ENCODE results near the gene NIBAN1.
"Not testable (repeated sequence)": the region's sequence is repeated elsewhere in the genome, so short reads cannot be mapped to it uniquely, and the experiment has no call there.

NIBAN1 gene

GRCh38 chr1:184974056-184974836 lies at the start of gene NIBAN1:
TSS of gene NIBAN1 (minus strand) at chr1:184974508. CDS start at chr1:184974356, 152 bp downstream.
- Histone ChIP-seq H3K79me2 (ENCODE audit: control insufficient read depth, insufficient read depth, low read length, unreplicated experiment) (no peaks in the 10 kb centered on the region), H2AFZ (ENCODE audit: low read length, unreplicated experiment) (peak within 1 kb of the TSS; percentile 74), H3K36me3 (ENCODE audit: insufficient read depth, low read length) (no peaks in the 10 kb centered on the region), H3K27ac (ENCODE audit: low read depth, low read length) (peak within 1 kb of the TSS; percentile 18; the same call in 1 of the 2 replicates), H3K27me3 (ENCODE audit: insufficient read depth, low read length) (no peaks in the 10 kb centered on the region), H3K4me3 (ENCODE audit: low read depth, low read length) (peak within 1 kb of the TSS; percentile 95), H3K4me1 (ENCODE audit: control insufficient read depth, insufficient read depth, low read length, unreplicated experiment) (peaks cover 30% of the 10 kb centered on the region)

GRCh38 chr1:185017966-185018365 lies 43.7 kb upstream of the NIBAN1 start:
- Histone ChIP-seq H3K27me3 (ENCODE audit: insufficient read depth, low read length) (no peaks in the 10 kb centered on the region), H2AFZ (ENCODE audit: low read length, unreplicated experiment) (no peak overlapping the region), H3K36me3 (ENCODE audit: insufficient read depth, low read length) (no peaks in the 10 kb centered on the region), H3K4me1 (ENCODE audit: control insufficient read depth, insufficient read depth, low read length, unreplicated experiment) (peaks cover 11% of the 10 kb centered on the region), H3K79me2 (ENCODE audit: control insufficient read depth, insufficient read depth, low read length, unreplicated experiment) (no peaks in the 10 kb centered on the region), H3K27ac (ENCODE audit: low read depth, low read length) (peak overlapping the region; percentile 41; the same call in 1 of the 2 replicates), H3K4me3 (ENCODE audit: low read depth, low read length) (no peak overlapping the region)

GRCh38 chr1:185017338-185017737 lies 43.0 kb upstream of the NIBAN1 start:
- H3K4me3 ChIP-seq (ENCODE audit: low read depth, low read length): no peak overlapping the region; the same call in 1 of the 2 replicates
- H3K27ac ChIP-seq (ENCODE audit: low read depth, low read length): peak overlapping the region; percentile 60
- H3K36me3 ChIP-seq (ENCODE audit: insufficient read depth, low read length): no peaks in the 10 kb centered on the region
- H3K79me2 ChIP-seq (ENCODE audit: control insufficient read depth, insufficient read depth, low read length, unreplicated experiment): no peaks in the 10 kb centered on the region
- peaks cover 11% of the 10 kb centered on the region for H3K4me1 ChIP-seq (ENCODE audit: control insufficient read depth, insufficient read depth, low read length, unreplicated experiment)
- peak overlapping the region; percentile 31 for H2AFZ ChIP-seq (ENCODE audit: low read length, unreplicated experiment)
- H3K27me3 ChIP-seq (ENCODE audit: insufficient read depth, low read length): no peaks in the 10 kb centered on the region

GRCh38 chr1:185016880-185017279 lies 42.6 kb upstream of the NIBAN1 start:
- H3K79me2 ChIP-seq (ENCODE audit: control insufficient read depth, insufficient read depth, low read length, unreplicated experiment): no peaks in the 10 kb centered on the region
- H3K4me3 ChIP-seq (ENCODE audit: low read depth, low read length): peak overlapping the region; percentile 17; the same call in 1 of the 2 replicates
- H3K4me1 ChIP-seq (ENCODE audit: control insufficient read depth, insufficient read depth, low read length, unreplicated experiment): peaks cover 11% of the 10 kb centered on the region
- H2AFZ ChIP-seq (ENCODE audit: low read length, unreplicated experiment): peak overlapping the region; percentile 31
- H3K27me3 ChIP-seq (ENCODE audit: insufficient read depth, low read length): no peaks in the 10 kb centered on the region
- peak overlapping the region; percentile 60 for H3K27ac ChIP-seq (ENCODE audit: low read depth, low read length)
- H3K36me3 ChIP-seq (ENCODE audit: insufficient read depth, low read length): no peaks in the 10 kb centered on the region

- Histone ChIP-seq H3K36me3 (ENCODE audit: insufficient read depth, low read length) (no peaks in the 10 kb centered on the region), H3K4me3 (ENCODE audit: low read depth, low read length) (no peak overlapping the region), H3K4me1 (ENCODE audit: control insufficient read depth, insufficient read depth, low read length, unreplicated experiment) (peaks cover 11% of the 10 kb centered on the region), H2AFZ (ENCODE audit: low read length, unreplicated experiment) (no peak overlapping the region), H3K27me3 (ENCODE audit: insufficient read depth, low read length) (0 out of 2 replicates have a peak, but pooled peaks cover 5% of the 10 kb centered on the region), H3K27ac (ENCODE audit: low read depth, low read length) (no peak overlapping the region), H3K79me2 (ENCODE audit: control insufficient read depth, insufficient read depth, low read length, unreplicated experiment) (no peaks in the 10 kb centered on the region)
These were observed 41.3 kb upstream of the NIBAN1 start for GRCh38 chr1:185015631-185016030.

- no peak overlapping the region for H3K27ac ChIP-seq (ENCODE audit: low read depth, low read length)
- H3K27me3 ChIP-seq (ENCODE audit: insufficient read depth, low read length): 0 out of 2 replicates have a peak, but pooled peaks cover 5% of the 10 kb centered on the region
- H3K4me1 ChIP-seq (ENCODE audit: control insufficient read depth, insufficient read depth, low read length, unreplicated experiment): peaks cover 11% of the 10 kb centered on the region
- H3K4me3 ChIP-seq (ENCODE audit: low read depth, low read length): no peak overlapping the region
- no peaks in the 10 kb centered on the region for H3K36me3 ChIP-seq (ENCODE audit: insufficient read depth, low read length)
- H3K79me2 ChIP-seq (ENCODE audit: control insufficient read depth, insufficient read depth, low read length, unreplicated experiment): no peaks in the 10 kb centered on the region
- no peak overlapping the region for H2AFZ ChIP-seq (ENCODE audit: low read length, unreplicated experiment)
These were observed 40.6 kb upstream of the NIBAN1 start for GRCh38 chr1:185014941-185015340.

GRCh38 chr1:185010361-185010760 lies 36.1 kb upstream of the NIBAN1 start:
- H3K27me3 ChIP-seq (ENCODE audit: insufficient read depth, low read length): peaks cover 5% of the 10 kb centered on the region; the same call in 1 of the 2 replicates
- no peaks in the 10 kb centered on the region for H3K79me2 ChIP-seq (ENCODE audit: control insufficient read depth, insufficient read depth, low read length, unreplicated experiment)
- no peak overlapping the region for H2AFZ ChIP-seq (ENCODE audit: low read length, unreplicated experiment)
- no peaks in the 10 kb centered on the region for H3K36me3 ChIP-seq (ENCODE audit: insufficient read depth, low read length)
- H3K4me3 ChIP-seq (ENCODE audit: low read depth, low read length): no peak overlapping the region
- no peaks in the 10 kb centered on the region for H3K4me1 ChIP-seq (ENCODE audit: control insufficient read depth, insufficient read depth, low read length, unreplicated experiment)
- H3K27ac ChIP-seq (ENCODE audit: low read depth, low read length): no peak overlapping the region

- H3K36me3 ChIP-seq (ENCODE audit: insufficient read depth, low read length): no peaks in the 10 kb centered on the region
- no peaks in the 10 kb centered on the region for H3K4me1 ChIP-seq (ENCODE audit: control insufficient read depth, insufficient read depth, low read length, unreplicated experiment)
- no peak overlapping the region for H2AFZ ChIP-seq (ENCODE audit: low read length, unreplicated experiment)
- no peak overlapping the region for H3K4me3 ChIP-seq (ENCODE audit: low read depth, low read length)
- no peak overlapping the region for H3K27ac ChIP-seq (ENCODE audit: low read depth, low read length)
- no peaks in the 10 kb centered on the region for H3K79me2 ChIP-seq (ENCODE audit: control insufficient read depth, insufficient read depth, low read length, unreplicated experiment)
- H3K27me3 ChIP-seq (ENCODE audit: insufficient read depth, low read length): peaks cover 5% of the 10 kb centered on the region; the same call in 1 of the 2 replicates
These were observed 34.5 kb upstream of the NIBAN1 start for GRCh38 chr1:185008838-185009237.

GRCh38 chr1:185001312-185001880 lies 27.1 kb upstream of the NIBAN1 start:
- H3K79me2 ChIP-seq (ENCODE audit: control insufficient read depth, insufficient read depth, low read length, unreplicated experiment); H3K27ac ChIP-seq (ENCODE audit: low read depth, low read length); H2AFZ ChIP-seq (ENCODE audit: low read length, unreplicated experiment); H3K4me1 ChIP-seq (ENCODE audit: control insufficient read depth, insufficient read depth, low read length, unreplicated experiment); H3K4me3 ChIP-seq (ENCODE audit: low read depth, low read length); H3K36me3 ChIP-seq (ENCODE audit: insufficient read depth, low read length): not testable (repeated sequence)
- H3K27me3 ChIP-seq (ENCODE audit: insufficient read depth, low read length): peaks cover 13% of the 10 kb centered on the region; the same call in 1 of the 2 replicates

- H3K36me3 ChIP-seq (ENCODE audit: insufficient read depth, low read length); H3K27ac ChIP-seq (ENCODE audit: low read depth, low read length); H3K4me1 ChIP-seq (ENCODE audit: control insufficient read depth, insufficient read depth, low read length, unreplicated experiment); H2AFZ ChIP-seq (ENCODE audit: low read length, unreplicated experiment); H3K79me2 ChIP-seq (ENCODE audit: control insufficient read depth, insufficient read depth, low read length, unreplicated experiment); H3K4me3 ChIP-seq (ENCODE audit: low read depth, low read length): not testable (repeated sequence)
- peaks cover 14% of the 10 kb centered on the region; the same call in 1 of the 2 replicates for H3K27me3 ChIP-seq (ENCODE audit: insufficient read depth, low read length)
These were observed 25.7 kb upstream of the NIBAN1 start for GRCh38 chr1:184999974-185000373.

GRCh38 chr1:184994301-184994700 lies 20.0 kb upstream of the NIBAN1 start:
- H3K79me2 ChIP-seq (ENCODE audit: control insufficient read depth, insufficient read depth, low read length, unreplicated experiment): no peaks in the 10 kb centered on the region
- H3K27me3 ChIP-seq (ENCODE audit: insufficient read depth, low read length): peaks cover 7% of the 10 kb centered on the region; the same call in 1 of the 2 replicates
- H3K27ac ChIP-seq (ENCODE audit: low read depth, low read length): no peak overlapping the region
- H3K4me3 ChIP-seq (ENCODE audit: low read depth, low read length): no peak overlapping the region
- no peak overlapping the region for H2AFZ ChIP-seq (ENCODE audit: low read length, unreplicated experiment)
- no peaks in the 10 kb centered on the region for H3K4me1 ChIP-seq (ENCODE audit: control insufficient read depth, insufficient read depth, low read length, unreplicated experiment)
- no peaks in the 10 kb centered on the region for H3K36me3 ChIP-seq (ENCODE audit: insufficient read depth, low read length)
